ENCODE results near the gene EFCAB6.

DNA sequence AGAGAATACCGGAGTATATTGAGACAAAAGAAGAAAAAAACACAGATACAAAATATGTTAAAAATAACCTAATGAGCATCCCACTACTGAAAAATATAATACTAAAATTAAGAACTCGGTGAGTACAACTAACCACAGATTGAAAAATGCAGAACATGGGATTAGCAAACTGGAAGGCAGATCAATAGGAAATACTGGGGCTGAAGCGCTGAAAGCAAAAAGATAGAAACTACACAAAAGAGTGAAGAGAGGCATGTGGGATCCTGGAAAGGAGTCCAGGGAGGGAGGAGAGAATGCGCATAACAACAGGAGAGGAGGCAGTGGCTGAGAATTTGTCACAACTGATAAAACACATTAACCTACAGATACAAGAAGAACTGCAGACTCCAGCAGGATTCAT lies 159.3 kb downstream of the EFCAB6 start:
- TF ChIP-seq CTCF (IDR thresholded peaks at IDR 0.05 in 8 of 11, conservative IDR thresholded peaks at IDR 0.05 in 3 of 11) (no peak), POLR2AphosphoS5 (IDR thresholded peaks at IDR 0.05) (no peak), POLR2A (IDR thresholded peaks at IDR 0.05) (no peak)
